ENCODE results near the gene STAM2. TPM values are rescaled to one million over a fixed set of nuclear protein-coding genes. Genes with fewer than 3 reads are reported as not detected.
A peak's percentile ranks its signal among the peaks of the same experiment; 100 is the strongest.

Gene STAM2
- total and polyA plus RNA-seq, 2 of the 13 experiments (the other 11 are each of a cell fraction or from before 2014, with no cell fraction given): 14.7 to 24.1 TPM

DNA sequence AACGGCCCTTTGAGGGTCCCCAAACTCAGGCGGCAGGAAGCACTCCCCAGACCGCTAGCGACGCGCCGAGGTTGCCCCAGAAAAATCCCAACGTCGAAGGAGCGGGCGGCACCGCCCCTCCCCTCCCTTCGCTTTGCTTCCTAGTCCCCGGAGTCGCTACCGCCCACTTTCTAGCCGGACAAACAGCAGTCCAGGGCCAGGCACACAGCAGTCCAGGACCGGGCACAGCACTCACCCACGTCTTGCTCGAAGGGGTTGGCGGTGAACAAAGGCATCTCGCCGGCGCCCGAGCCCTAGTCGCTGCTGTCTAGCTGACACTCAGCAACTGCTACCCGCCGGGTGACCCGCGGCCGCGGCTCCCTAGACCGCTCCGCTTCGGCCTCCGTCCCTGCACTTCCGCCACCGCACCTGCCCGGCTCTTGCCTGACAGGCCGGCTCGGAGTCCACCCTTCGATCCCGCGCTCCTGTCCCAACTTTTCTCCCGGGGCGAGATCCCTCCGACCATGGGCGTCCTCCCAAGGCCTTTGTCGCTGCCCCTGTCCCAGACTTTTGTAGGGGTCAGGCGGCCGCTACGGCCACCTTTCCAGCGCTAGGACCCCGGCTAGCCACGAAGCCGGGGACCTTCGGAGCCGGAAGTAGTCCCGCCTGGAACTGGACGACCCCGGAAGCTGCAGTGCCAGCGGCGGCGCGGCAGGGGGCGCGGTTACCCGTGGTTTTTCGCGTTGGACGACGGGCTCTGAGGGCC lies at the start of gene STAM2 (continued):
- peak; percentile 81 for TF ChIP-seq ZNF296 (CRISPR knock-in tag; conservative IDR thresholded peaks at IDR 0.05)
- TF ChIP-seq WIZ (CRISPR knock-in tag; IDR thresholded peaks at IDR 0.05): peak; percentile 82; the same call in 1 of the 2 replicates
- peak; percentile 84 for TF ChIP-seq ZZZ3 (CRISPR knock-in tag; IDR thresholded peaks at IDR 0.05; ENCODE audit: borderline replicate concordance)
- TF ChIP-seq RARA (CRISPR knock-in tag; IDR thresholded peaks at IDR 0.05): peak; percentile 46
- TF ChIP-seq ZNF350 (CRISPR knock-in tag; IDR thresholded peaks at IDR 0.05; ENCODE audit: borderline replicate concordance, low read depth): peak; percentile 99
- TF ChIP-seq RFXAP (CRISPR knock-in tag; IDR thresholded peaks at IDR 0.05; ENCODE audit: borderline replicate concordance): peak; percentile 95
- TF ChIP-seq NFE2L1 (CRISPR knock-in tag; IDR thresholded peaks at IDR 0.05; ENCODE audit: borderline replicate concordance): 0 out of 2 replicates have a peak, but pooled peaks have one; percentile 86
- no peak for TF ChIP-seq ZMYM2 (CRISPR knock-in tag; IDR thresholded peaks at IDR 0.05)
- 0 out of 2 replicates have a peak, but pooled peaks have one; percentile 47 for TF ChIP-seq ZNF563 (CRISPR knock-in tag; IDR thresholded peaks at IDR 0.05)
- TF ChIP-seq ZNF12 (CRISPR knock-in tag; IDR thresholded peaks at IDR 0.05): 0 out of 2 replicates have a peak, but pooled peaks have one; percentile 55
- TF ChIP-seq BRD4 (CRISPR knock-in tag; IDR thresholded peaks at IDR 0.05): peak; percentile 97; the same call in 1 of the 2 replicates
- peak; percentile 15; the same call in 1 of the 2 replicates for TF ChIP-seq ZNF546 (CRISPR knock-in tag; conservative IDR thresholded peaks at IDR 0.05)
- TF ChIP-seq ZNF616 (CRISPR knock-in tag; IDR thresholded peaks at IDR 0.05; ENCODE audit: low read depth): no peak; the same call in 1 of the 2 replicates
- TF ChIP-seq MZF1 (CRISPR knock-in tag; IDR thresholded peaks at IDR 0.05; ENCODE audit: borderline replicate concordance): peak; percentile 83
- TF ChIP-seq MXI1 (IDR thresholded peaks at IDR 0.05; ENCODE audit: borderline replicate concordance, low read depth, low read length): peak; percentile 91; the same call in 2 of the 3 replicates
- no peak for TF ChIP-seq MEIS1 (CRISPR knock-in tag; IDR thresholded peaks at IDR 0.05; ENCODE audit: borderline replicate concordance)
- peak; percentile 89 for TF ChIP-seq DNMT1 (CRISPR knock-in tag; IDR thresholded peaks at IDR 0.05)
- TF ChIP-seq SIX1 (CRISPR knock-in tag; IDR thresholded peaks at IDR 0.05; ENCODE audit: borderline replicate concordance): peak; percentile 30; the same call in 1 of the 2 replicates
- 0 out of 2 replicates have a peak, but pooled peaks have one; percentile 49 for TF ChIP-seq FOSL1 (CRISPR knock-in tag; IDR thresholded peaks at IDR 0.05; ENCODE audit: borderline replicate concordance)
- no peak; the same call in 1 of the 2 replicates for TF ChIP-seq NFIC (IDR thresholded peaks at IDR 0.05; ENCODE audit: low read length)
- TF ChIP-seq RFX3 (CRISPR knock-in tag; IDR thresholded peaks at IDR 0.05): peak; percentile 17; the same call in 1 of the 2 replicates
- no peak for TF ChIP-seq ZKSCAN5 (CRISPR knock-in tag; IDR thresholded peaks at IDR 0.05)
- TF ChIP-seq, protein P1, sequence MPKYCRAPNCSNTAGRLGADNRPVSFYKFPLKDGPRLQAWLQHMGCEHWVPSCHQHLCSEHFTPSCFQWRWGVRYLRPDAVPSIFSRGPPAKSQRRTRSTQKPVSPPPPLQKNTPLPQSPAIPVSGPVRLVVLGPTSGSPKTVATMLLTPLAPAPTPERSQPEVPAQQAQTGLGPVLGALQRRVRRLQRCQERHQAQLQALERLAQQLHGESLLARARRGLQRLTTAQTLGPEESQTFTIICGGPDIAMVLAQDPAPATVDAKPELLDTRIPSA (CRISPR knock-in tag; IDR thresholded peaks at IDR 0.05; ENCODE audit: borderline replicate concordance): no peak; the same call in 1 of the 2 replicates
- 0 out of 2 replicates have a peak, but pooled peaks have one; percentile 54 for TF ChIP-seq CHCHD3 (CRISPR knock-in tag; IDR thresholded peaks at IDR 0.05)
- TF ChIP-seq ZNF282 (IDR thresholded peaks at IDR 0.05; ENCODE audit: partially characterized antibody): no peak
- TF ChIP-seq ZBTB1 (CRISPR knock-in tag; IDR thresholded peaks at IDR 0.05; ENCODE audit: borderline replicate concordance): no peak
- TF ChIP-seq, protein P2, sequence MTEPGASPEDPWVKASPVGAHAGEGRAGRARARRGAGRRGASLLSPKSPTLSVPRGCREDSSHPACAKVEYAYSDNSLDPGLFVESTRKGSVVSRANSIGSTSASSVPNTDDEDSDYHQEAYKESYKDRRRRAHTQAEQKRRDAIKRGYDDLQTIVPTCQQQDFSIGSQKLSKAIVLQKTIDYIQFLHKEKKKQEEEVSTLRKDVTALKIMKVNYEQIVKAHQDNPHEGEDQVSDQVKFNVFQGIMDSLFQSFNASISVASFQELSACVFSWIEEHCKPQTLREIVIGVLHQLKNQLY (CRISPR knock-in tag; IDR thresholded peaks at IDR 0.05): no peak
- TF ChIP-seq, protein P3, sequence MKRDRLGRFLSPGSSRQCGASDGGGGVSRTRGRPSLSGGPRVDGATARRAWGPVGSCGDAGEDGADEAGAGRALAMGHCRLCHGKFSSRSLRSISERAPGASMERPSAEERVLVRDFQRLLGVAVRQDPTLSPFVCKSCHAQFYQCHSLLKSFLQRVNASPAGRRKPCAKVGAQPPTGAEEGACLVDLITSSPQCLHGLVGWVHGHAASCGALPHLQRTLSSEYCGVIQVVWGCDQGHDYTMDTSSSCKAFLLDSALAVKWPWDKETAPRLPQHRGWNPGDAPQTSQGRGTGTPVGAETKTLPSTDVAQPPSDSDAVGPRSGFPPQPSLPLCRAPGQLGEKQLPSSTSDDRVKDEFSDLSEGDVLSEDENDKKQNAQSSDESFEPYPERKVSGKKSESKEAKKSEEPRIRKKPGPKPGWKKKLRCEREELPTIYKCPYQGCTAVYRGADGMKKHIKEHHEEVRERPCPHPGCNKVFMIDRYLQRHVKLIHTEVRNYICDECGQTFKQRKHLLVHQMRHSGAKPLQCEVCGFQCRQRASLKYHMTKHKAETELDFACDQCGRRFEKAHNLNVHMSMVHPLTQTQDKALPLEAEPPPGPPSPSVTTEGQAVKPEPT (CRISPR knock-in tag; IDR thresholded peaks at IDR 0.05; ENCODE audit: low read depth): 0 out of 2 replicates have a peak, but pooled peaks have one; percentile 73
- peak; percentile 98 for TF ChIP-seq HDAC1 (CRISPR knock-in tag; IDR thresholded peaks at IDR 0.05)
